GM12891 (cell line): Measurements from ENCODE around the gene CRYBA2.

Source experiments
- POLR2A ChIP-seq: IDR thresholded peaks from 2 replicates; pipeline ENCODE4 v1.6.1; 2011; ENCODE audit warnings: low read depth, low read length, control low read depth
- POLR2AphosphoS5 ChIP-seq: IDR thresholded peaks from 2 replicates; pipeline ENCODE4 v1.6.1; 2011; ENCODE audit warnings: low read depth, low read length, control low read depth
- SPI1 ChIP-seq: IDR thresholded peaks from 2 replicates; pipeline ENCODE4 v1.6.1; 2011; ENCODE audit warnings: low read depth, low read length, control low read depth
- TAF1 ChIP-seq: IDR thresholded peaks from 2 replicates; pipeline ENCODE4 v1.6.1; 2011; ENCODE audit warnings: low read depth, low read length, control low read depth

DNA sequence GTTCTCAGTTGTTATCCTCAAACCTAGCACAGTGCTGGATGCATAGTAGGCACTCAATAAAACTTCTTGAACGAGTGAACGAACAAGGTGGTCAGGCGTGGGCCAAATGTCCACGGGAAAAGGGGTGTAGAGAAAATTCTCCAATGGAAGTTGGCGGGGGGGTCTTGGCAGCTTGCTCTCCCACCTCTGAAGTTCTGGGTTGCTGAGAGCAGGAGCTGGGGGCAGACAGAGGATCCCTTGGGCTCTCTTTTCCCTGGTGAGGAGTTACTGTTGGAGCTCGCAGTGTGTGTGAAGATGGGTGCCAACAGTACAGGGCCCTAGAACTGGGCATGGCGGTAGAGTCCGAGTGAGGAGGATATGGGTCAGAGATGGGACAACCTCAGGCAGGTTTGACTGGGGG, 2.3 kb upstream of the CRYBA2 start:
- no peak for TF ChIP-seq POLR2AphosphoS5
- TF ChIP-seq POLR2A: no peak
- TF ChIP-seq TAF1: no peak
- TF ChIP-seq SPI1: no peak
